Activated CD8-positive, alpha-beta memory T cell treated with anti-CD3 and anti-CD28 coated beads, Interleukin-2, amount 50 U/mL, for 24 hours (primary cell): ENCODE data around the gene CARD10.
A peak's percentile ranks its signal among the peaks of the same experiment; 100 is the strongest.
"Not testable (repeated sequence)": the region's sequence is repeated elsewhere in the genome, so short reads cannot be mapped to it uniquely, and the experiment has no call there.

Experiments used
- DNase-seq: peaks from one replicate; pipeline ENCODE4 v3.0.0-alpha.2; 2020; ENCODE audit errors: extremely low read depth

The CARD10 gene

DNA sequence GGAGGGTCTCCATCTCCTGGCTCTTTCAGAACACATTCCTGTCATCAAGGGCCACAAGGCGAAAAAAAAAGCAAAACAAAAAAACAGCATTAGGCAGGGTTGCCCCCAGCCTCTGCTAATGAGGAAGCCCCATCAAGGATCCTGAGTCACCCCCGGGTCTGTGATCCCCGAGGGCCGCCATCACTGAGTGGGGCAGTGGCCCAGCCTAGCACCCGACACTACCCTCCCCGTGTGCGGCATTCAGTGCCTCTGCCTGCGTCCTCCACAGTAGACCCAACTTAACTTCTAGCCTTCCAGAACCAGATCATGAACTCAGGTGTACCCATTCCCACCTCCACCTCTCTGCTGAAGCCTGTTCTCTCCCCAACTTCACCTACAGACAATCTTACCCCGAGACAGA is 34.5 kb upstream of the CARD10 start:
- DNase-seq: no peak

DNA sequence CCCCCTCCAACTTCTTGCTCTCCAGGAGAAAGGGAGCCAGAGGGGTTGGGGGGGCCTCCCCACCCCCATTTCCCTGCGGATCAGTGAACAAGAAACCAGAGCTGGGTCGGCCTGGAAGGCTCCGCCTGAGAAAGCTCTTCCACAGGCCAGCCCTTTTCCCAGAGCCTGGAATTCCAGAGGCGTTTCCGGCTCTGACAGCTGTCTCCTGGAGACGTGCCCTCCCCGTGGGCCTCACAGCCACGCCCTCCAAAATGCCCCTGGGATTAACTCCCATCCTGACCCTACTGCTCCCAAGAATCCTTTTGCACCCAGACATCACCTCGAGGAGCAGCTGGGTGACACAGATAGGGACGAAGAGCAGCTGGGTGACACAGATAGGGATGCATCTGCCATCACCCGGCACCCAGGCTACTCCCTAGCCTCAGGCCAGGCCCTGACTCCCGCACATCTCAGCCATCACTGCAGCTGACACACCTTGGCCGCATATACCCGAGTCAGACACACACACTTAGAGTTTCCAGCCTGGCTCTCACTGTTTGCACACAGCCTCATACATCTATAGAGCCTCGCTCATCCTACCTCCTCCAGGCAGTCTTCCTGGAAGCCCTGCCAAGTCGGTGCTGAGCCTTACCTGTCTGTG is 33.4 kb upstream of the CARD10 start:
- DNase-seq: no peak

DNA sequence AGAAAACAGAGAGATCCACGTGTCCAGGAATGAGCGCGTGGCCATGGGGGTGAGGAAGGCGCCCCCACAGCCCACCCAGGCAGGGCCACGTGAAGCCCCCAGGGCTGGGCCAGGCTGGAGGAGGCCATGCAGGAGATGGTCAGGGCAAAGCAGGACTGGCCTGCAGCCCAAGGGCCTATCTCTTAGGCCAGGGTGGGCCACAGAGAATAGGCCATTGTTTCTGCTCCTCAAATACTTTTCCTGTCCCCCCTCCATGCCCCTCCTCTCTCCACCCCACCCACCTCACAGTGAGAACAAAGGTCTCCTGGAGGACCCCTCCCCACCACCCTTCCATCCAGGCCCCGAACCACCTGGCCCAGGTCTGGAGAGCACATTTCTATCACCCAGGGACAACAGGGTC is 32.8 kb upstream of the CARD10 start:
- no peak for DNase-seq

DNA sequence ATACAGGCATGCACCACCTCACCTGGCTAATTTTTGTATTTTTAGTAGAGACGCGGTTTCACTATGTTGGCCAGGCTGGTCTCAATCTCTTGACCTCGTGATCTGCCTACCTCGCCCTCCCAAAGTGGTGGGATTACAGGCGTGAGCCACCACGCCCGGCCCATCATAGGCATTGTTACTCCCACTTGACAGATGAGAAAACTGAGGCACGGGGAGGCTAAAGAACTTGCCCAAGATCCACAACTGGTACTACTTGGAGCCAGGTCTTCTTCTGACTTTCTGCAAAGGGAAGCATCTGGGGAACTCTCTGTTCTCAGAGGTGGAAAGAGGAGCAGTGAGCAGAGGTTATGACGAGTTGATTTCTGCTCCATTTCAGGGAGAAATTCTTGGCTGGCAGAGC is 31.7 kb upstream of the CARD10 start:
- not testable (repeated sequence) for DNase-seq

DNA sequence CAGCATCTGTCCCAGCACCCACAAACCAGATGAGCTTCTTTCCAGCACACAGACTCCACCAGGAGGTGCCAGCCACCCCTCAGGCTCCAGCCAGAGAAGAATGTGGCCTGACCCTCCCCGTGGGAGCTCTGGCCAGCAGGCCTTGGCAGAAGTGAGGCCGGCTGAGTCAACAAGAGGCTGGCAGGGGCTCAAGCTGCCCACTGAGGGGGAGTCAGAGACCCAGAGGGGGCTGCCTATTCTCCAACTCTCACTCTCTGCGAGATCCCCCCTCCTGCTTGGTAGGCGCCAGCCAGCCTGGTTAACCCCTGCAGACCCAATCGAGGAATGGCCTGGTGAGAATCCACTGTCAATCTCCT is 30.5 kb upstream of the CARD10 start:
- no peak for DNase-seq

DNA sequence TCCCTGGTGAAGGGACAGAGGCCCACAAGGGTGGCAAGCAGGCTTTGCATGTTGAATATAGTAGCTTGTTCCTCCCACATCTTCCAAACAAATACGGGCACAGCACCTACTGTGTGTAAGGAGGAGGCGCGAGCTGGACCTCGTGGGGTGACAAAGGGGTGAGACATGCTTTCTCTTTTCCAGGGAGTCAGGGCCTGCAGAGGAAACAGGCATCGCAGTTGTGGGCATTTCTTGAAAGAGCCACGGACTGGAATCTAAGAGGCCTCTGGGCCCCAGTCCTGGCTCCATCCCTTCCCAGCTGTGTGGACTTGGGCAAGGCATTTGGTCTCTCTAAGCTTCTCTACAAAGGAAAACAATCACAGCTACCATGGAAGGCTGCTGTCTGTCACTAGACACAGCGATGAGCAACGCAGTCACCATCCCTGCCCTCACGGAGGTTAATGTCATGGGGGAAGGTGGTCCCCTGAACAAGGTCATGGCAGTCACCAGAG is 28.1 kb upstream of the CARD10 start:
- no peak for DNase-seq

DNA sequence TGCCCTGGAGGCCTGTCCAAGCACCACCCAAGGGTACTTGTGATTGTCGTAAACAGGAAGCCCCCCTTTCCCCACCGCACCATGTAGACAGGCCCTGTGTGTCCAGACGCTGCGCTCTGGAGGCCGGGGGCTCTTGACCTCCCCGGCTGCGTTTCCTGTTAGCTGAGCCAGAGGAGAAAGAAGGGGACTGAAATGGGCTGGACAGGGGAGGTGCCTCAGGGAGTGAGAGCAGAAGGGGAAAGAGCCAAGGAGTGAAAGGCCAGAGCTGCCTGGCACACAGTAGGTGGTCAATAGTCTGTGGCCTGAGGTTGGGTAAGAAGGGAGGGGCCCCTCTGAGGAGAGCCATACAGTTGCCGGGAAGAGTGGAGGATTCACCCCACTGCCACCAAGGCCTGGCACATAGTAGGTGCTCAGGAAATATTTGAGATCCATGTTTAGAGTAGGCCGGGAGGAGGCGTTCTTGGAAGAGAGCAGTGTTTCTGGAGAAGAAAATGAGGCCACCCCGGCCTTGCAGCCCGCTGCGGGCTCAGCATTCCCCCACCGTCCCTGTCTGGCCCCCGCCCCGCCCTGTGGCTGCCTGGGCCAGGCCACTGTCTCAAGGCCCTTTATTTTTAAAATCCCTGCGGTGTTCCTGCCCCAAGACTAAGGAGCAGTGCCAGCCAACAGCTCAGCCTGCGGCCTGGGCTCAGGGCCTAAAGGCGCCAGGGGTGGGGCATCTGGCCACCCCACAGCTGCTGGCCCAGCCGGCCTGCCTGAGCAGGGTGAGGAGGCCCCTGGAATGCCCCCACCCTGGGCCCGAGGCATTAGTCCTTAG is 27.4 kb upstream of the CARD10 start:
- no peak for DNase-seq

DNA sequence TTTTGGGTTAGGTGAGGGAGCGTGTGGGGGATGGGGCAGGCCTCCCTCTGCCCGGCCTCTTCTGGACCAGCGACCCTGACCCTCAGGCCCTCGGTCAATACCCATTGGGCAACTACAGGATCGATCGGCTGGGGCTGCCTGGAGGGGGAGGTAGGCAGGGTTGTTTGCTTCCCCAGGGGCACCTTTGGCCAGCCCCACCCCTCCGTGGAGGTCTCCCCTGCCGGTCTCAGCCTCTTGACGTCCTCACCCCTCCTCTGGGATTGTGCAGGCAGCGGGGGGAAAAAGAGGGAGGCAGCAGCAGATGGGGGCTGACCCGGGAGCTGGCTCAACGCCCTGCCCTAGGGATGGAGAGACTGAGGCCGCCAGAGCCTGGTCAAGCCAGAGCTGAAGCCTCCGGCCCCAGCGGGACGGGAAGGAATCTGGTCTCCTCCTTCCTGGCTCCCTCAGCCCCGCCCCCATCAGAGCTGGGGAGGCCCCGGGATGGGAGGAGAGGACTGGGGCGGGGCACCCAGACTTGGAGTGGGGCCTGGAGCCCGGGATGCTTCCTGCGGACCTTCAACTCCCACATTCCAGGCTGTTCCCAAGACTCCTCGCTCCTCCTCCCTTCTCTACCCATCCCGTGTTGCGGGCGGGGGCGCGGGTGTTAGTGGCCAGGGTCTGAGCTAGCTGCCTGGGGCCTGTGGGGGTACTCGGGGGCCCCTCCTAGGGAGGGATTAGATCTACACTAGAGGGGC is 26.7 kb upstream of the CARD10 start:
- no peak for DNase-seq

DNA sequence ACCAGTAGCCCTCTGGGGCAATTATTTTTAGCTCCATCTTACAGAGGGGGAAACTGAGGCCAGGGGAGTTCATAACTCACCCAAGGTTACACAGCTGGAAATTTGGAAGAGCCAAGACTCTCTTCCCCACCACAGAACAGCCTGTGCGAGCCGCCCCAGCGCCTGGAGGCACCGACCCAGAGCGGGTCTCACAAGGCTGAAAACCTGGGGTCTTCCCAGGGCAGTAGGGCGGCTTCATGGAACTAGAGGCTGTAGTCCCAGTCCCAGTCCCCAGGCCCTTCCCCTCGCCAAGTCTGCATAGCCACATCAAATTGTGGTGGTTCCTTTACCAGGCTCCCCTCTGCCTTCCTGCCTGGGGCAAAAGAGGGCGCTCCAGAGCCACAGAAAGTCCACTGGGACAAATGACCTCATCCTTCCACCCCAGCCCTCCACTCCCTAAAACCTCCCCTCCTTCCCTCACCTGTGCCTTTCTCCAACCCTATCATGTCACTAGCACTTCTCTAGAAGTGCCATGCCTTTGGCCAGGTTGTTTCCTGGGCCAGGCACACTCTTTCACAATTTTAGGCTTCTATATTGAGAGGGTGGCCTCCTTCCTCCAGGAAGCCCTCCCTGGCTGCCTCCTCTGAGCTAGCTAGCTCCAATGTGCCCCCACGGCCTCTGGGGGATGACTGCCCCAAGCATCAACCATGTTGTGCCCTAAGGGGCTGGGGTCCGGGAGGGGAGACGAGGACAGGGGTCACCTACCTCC is 25.9 kb upstream of the CARD10 start:
- no peak for DNase-seq

DNA sequence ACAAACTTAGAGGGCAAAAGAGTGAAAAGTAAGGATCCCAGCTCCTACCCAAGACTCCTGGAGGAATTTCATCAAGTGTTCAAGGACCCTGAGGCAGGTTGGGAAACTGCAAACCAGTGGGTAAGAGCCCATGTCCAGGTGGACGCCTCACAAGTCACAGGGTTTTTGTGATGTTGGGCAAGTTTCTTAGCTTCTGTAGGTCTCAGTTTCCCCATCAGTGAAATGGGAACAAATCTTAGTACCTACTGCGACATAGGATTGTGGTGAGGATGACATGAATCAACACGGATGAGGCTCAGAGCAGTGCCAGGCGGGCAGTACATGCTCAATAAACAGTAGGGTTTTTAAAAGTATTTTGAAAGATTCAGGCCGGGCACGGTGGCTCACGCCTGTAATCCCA is 23.7 kb upstream of the CARD10 start:
- DNase-seq: no peak

DNA sequence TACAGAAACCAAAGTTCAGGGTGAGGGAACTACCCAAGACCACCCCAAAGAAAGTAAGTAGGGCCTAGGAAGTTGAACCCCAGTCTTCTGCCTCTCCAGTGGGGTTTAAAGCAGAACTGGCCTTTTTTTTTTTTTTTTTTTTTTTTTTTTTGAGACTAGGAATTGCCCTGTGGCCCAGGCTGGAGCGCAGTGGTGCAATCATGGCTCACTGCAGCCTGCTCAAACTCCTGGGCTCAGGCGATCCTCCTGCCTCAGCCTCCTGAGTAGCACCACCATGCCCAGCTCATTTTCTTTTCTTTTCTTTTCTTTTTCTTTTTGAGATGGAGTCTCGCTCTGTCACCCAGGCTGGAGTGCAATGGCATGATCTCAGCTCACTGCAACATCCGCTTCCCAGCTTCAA is 23.2 kb upstream of the CARD10 start:
- not testable (repeated sequence) for DNase-seq

DNA sequence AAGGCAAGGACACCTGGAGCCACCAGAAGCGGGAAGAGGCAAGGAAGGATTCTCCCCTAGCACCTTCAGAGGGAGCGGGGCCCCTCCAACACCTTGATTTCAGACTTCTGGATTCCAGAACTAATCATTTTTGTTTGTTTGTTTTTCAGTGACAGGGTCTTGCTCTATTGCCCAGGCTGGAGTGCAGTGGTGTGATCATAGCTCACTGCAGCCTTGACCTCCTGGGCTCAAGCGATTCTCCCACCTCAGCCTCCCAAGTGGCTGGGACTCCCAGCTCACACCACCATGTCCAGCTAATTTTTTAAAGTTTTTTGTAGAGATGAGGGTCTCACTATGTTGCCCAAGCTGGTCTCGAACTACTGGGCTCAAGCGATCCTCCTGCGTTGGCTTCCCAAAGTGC is 20.6 kb upstream of the CARD10 start:
- DNase-seq: not testable (repeated sequence)

DNA sequence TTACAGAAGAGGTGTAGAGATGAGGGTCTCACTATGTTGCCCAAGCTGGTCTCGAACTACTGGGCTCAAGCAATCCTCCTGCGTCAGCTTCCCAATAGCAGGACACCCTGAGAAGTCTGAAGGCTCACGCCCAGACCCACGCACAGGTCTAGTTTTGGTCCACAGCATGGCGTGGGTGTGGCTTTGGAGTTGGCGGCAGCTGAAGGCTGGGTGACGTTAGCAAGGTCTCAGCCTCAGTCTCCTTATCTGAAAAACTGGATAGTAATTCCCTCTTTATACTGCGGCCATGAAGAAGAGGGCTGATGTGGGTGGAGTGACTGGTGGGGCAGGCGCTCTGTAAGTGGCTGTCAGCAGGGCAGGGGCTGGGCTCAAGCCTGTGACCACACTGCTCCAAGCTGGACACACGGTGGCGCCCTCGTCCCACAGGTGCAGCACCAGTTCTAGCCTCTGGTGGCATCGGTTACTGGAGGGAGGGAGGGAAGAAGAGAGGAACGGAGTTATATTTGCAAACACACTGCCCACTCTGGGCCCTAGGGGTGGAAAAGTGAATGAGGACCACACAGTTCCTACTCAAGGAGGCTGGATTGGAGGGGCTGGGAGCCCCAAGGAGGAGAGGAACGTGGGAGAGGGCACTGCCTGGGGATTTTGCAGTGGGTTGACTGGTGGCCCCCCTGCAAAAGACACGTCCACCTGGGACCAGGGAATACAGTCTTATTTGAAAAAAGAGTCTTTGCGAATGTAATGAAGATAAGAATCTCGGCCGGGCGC is 19.6 kb upstream of the CARD10 start:
- peak; percentile 74 for DNase-seq

DNA sequence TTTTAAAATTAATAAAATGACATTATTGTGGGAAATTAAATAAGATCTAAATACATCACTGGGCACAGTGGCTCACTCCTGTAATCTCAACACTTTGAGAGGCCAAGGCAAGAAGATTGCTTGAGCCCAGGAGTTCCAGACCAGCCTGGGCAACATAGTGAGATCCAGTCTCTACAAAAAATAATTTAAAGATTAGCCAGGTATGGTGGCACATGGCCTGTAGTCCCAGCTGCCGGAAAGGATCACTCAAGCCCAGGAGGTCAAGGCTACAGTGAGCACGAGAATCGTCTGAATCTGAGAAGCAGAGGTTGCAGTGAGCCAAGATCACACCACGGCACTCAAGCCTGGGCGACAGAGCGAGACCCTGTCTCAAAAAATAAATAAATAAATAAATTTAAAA is 15.9 kb upstream of the CARD10 start:
- no peak for DNase-seq

DNA sequence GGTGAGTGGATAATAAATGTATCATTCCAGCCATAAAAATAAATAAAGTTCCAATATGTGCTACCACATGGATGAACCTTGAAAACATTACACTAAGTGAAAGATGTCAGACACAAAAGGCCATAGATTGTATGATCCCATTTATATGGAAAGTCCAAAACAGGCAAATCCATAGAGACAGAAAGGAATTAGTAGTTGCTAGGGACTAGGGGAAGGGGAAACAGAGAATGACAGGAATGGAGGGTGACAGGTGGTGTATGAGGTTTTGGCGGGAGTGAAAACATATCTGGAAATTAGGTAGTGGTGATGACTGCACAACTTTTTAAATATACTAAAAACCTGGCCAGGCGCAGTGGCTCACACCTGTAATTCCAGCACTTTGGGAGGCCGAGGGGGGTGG is 15.2 kb upstream of the CARD10 start:
- DNase-seq: no peak

DNA sequence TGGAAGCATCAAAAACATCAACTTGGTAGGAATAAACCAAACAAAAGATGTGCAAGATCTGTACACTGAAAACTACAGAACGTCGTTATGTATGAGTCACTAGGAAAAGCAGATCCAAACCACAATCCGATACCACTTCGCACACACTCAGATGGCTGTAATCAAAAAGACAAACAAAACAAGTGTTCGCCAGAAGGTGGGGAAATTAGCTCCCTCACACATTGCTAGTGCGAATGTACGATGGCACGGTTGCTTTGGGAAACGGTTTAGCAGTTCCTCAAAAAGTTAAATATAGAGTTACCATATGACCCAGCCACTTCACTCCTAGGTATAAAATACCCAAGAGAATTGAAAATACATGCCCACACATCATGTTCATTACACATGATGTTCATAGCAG is 14.8 kb upstream of the CARD10 start:
- no peak for DNase-seq

DNA sequence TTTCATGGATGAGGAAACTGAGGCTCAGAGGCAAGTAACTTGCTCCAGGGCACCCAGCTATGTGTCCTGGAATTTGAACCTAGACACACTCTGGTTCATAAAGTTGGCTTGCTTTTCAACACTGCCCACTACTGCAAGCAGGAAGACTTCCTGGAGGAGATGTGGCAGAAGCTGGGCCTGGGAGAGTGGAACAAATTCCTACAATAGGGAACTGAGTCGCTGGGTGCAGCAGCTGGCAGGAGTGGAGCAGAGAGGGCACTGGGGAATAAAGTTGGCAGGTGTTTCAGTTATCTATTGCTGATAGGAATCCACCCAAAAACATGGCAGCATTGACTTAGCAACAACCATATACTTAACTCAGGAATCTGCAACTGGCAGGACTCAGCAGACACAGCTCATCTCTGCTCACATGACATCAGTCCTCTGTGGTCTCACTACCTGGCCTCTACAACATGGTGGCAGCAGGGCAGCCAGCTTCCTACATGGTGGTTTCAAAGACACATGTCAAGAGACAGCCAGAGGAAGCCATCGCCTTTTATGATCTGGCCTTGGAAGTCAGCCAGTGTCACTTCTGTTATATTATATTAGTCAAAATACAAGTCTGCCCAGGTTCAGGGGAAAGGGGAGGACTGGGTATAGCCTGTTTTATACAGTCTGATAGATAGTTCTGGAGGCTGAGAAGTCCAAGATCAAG is 10.6 kb upstream of the CARD10 start:
- no peak for DNase-seq

DNA sequence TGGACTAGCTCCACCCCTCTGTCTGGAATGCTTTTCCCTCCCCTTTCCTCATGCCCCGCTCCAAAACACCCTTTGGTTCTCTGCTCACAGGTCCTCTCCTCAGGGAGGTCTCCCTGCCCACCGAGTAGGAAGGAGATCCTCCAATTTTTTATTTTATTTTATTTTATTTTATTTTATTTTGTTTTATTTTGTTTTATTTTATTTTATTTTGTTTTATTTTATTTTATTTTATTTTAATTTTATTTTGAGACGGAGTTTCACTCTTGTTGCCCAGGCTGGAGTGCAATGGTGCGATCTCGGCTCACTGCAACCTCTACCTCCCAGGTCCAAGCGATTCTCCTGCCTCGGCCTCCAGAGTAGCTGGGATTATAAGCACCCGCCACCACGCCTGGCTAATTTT is 8.7 kb upstream of the CARD10 start:
- not testable (repeated sequence) for DNase-seq

DNA sequence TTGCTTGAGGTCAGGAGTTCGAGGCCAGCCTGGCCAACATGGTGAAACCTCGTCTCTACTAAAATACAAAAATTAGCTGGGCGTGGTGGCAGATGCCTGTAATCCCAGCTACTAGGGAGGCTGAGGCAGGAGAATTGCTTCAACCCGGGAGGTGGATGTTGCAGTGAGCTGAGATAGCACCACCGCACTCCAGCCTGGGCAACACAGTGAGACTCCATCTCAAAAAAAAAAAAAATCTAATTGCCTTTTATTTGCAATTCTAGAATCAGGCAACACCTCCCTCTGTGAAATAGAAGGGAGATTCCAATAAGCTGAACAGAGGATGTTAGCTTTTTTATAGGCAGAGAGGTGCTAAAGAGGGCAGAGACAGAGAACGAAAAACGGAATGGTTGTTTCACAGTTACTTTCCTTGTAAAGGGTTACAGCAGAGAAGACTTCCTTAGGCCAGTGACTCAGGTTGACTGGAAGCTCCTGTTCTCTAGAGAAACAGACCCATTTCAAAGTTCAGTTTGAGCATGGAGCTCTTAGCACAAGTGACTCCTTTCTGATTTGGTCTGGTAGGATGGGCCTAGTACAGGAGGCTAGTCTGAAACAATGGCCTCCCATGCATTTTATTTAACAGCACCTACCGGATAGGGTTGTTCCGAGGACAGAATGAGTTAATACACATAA is 8.0 kb upstream of the CARD10 start:
- DNase-seq: not testable (repeated sequence)

DNA sequence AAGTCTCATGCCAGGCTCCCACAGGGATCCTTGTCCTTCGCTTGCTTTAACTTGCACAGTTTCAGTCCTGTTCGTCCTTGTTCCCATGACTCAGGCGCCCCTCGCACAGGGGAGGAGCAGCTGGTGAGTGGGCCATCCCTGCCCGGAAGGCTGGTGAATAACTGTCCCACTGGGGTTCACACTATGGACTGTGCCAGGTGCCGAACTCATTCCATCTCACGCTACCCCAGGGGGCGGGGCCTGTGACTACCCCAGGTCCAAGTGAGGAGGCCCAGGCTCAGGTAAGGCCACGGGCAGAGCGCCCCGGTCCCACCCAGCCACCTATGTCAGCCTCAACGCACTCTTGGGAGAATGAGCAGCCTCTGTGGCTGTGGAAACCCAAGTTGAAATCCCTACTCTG is 7.2 kb upstream of the CARD10 start:
- no peak for DNase-seq
